Lung (tissue), 12 donors: Measurements from ENCODE around the gene DCLK2. TPM values are rescaled to one million over a fixed set of nuclear protein-coding genes. Genes with fewer than 3 reads are reported as not detected.

Experiments used
- ATAC-seq: fragments of 200-7000 bp; cut with Tn5 transposase; one replicate; pipeline ENCODE4 v1.9.1; 2020; ENCODE audit warnings: moderate number of reproducible peaks; ENCODE audit not compliant: insufficient read depth, low FRiP score
- DNase-seq, 3 donors: peaks; one replicate each; pipeline ENCODE4 v3.0.0-alpha.2; 2013 to 2017
- H3K27ac ChIP-seq, 2 donors: one replicate each; pipeline ENCODE4 v1.5.1; 2013; ENCODE audit warnings: mild to moderate bottlenecking in 2 of 2, moderate library complexity in 2 of 2, control low read depth in 1 of 2, inconsistent platforms in 1 of 2, low read depth in 1 of 2, low read length in 1 of 2
- H3K27me3 ChIP-seq, 3 donors: one replicate each; pipeline ENCODE4 v1.5.1; 2013; ENCODE audit warnings: low read length in 2 of 3; ENCODE audit not compliant: control insufficient read depth in 3 of 3, insufficient read depth in 3 of 3
- H3K36me3 ChIP-seq, 4 donors: one replicate each; pipeline ENCODE4 v1.5.1; 2013; ENCODE audit warnings: low read length in 4 of 4, mild to moderate bottlenecking in 1 of 4, moderate library complexity in 1 of 4; ENCODE audit not compliant: control insufficient read depth in 4 of 4, insufficient read depth in 4 of 4
- H3K4me1 ChIP-seq, 5 donors: one replicate each; pipeline ENCODE4 v1.5.1; 2013; ENCODE audit warnings: low read length in 5 of 5, mild to moderate bottlenecking in 2 of 5, moderate library complexity in 1 of 5; ENCODE audit not compliant: control insufficient read depth in 5 of 5, insufficient read depth in 5 of 5
- H3K4me3 ChIP-seq: one replicate; pipeline ENCODE4 v1.5.1; 2013; ENCODE audit warnings: mild to moderate bottlenecking, control low read depth, moderate library complexity
- H3K9ac ChIP-seq, 2 donors: one replicate each; pipeline ENCODE4 v1.5.1; 2013; ENCODE audit warnings: low read length in 2 of 2, control low read depth in 1 of 2; ENCODE audit not compliant: insufficient read depth in 1 of 2
- H3K9me3 ChIP-seq, 4 donors: one replicate each; pipeline ENCODE4 v1.5.1; 2013; ENCODE audit warnings: low read length in 3 of 4, mild to moderate bottlenecking in 1 of 4, moderate library complexity in 1 of 4; ENCODE audit not compliant: control insufficient read depth in 4 of 4, insufficient read depth in 3 of 4
- CTCF ChIP-seq: IDR thresholded peaks from 2 replicates; pipeline ENCODE4 v1.5.1; 2012; ENCODE audit warnings: mild to moderate bottlenecking; ENCODE audit errors: control extremely low read depth, extremely low read depth
- WGBS, 2 donors: extraction: QIAGEN DNeasy Blood & Tissue Kit; methylation state at CpG; one replicate each; pipeline ENCODE4 v1.1.7; 2013; 5-methylcytosine and 5-hydroxymethylcytosine counted together
- polyA plus RNA-seq, 2 donors: library from polyadenylated mRNA; stranded (reverse); fragments of 200-250 nt; gene quantifications; one replicate each; pipeline ENCODE4 v1.2.1, GENCODE V29; 2013
- total RNA-seq, 2 donors: library from RNA; depleted of rRNA in 1 of 2; stranded (reverse); fragments of >200 nt in 1 of 2; gene quantifications; one replicate each; pipeline ENCODE4 v1.2.1, GENCODE V29; 2014 to 2021
- donor health status: control.
- donor health status: control.
- donor health status: Bipolar disorder and iron deficiency.
- donor health status: healthy.
- donor health status: DM: yes; HTN: yes; CAD: no.

Gene DCLK2
- total and polyA plus RNA-seq, 4 donors, result 1.4 to 11.8 (median 2.7) TPM

GRCh38 chr4:150280081-150280895 lies 202.0 kb downstream of the DCLK2 start:
- H3K9me3 ChIP-seq, result peaks cover 0 to 5% (median 0%) of the 10 kb centered on the region in 4 donors
- DNase-seq (no peak), ATAC-seq (peak; percentile 58)
- no peak overlapping the region for H3K27ac ChIP-seq
- WGBS, 2 donors, result 79% methylated on average over 9 of the region's 9 CpGs
- H3K9ac ChIP-seq, result no peak overlapping the region
- H3K4me1 ChIP-seq, result no peaks in the 10 kb centered on the region
- H3K27me3 ChIP-seq, result no peaks in the 10 kb centered on the region
- no peak for TF ChIP-seq CTCF
- H3K4me3 ChIP-seq, result no peak overlapping the region
- H3K36me3 ChIP-seq, result peaks cover 0 to 16% (median 5%) of the 10 kb centered on the region in 4 donors

DNA sequence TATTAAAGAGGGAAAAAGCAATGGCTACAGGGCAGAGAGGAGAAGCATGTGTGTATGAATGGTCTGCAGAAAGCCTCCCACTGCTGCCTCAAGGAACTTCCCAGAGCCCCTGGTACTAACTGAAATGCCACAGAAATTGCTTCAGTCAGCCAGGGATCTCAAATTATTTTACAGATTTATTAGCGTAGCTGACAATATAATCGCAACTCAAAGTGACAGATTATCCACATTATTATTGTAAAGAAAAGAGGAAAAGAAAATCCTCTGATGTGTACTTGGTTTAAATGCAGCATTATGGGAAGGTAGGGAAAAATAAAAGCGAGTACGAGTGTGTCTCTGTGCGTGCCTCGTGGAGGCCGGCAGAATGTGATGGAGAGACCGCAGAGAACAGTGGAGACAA lies 202.7 kb downstream of the DCLK2 start:
- ATAC-seq, result no peak
- no peak for TF ChIP-seq CTCF
- no peak overlapping the region for H3K27ac ChIP-seq
- H3K27me3 ChIP-seq, result no peaks in the 10 kb centered on the region
- no peak overlapping the region for H3K4me3 ChIP-seq
- DNase-seq, result no peak
- H3K36me3 ChIP-seq, result peaks cover 0 to 16% (median 5%) of the 10 kb centered on the region in 4 donors
- H3K9ac ChIP-seq, result no peak overlapping the region
- H3K4me1 ChIP-seq, result no peaks in the 10 kb centered on the region
- WGBS, 2 donors, result 97 to 98% methylated on average over 8 of the region's 8 CpGs
- H3K9me3 ChIP-seq, result peaks cover 0 to 5% (median 0%) of the 10 kb centered on the region in 4 donors

DNA sequence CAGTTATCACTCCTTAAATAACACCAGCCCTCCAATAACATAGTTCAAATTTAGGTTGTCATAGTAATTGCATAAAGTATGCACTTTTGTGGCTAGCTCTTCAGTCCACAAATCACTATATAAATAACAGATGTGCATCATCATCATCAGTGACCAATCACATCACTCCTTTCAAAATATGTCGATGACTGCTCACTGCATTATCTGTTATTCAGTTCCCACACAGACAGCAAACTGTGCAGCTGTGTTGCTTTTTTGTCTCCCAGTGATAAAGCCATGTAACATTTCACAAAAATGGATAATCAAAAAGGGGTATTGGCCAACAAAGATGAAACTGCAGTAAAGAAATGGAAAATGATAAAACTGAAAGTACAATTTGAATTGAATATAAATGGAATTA lies 205.4 kb downstream of the DCLK2 start:
- ATAC-seq (no peak), DNase-seq (peak in 2 of 3 donors; percentile 25 to 31)
- H3K4me3 ChIP-seq, result no peak overlapping the region
- H3K36me3 ChIP-seq, result peaks cover 0 to 10% (median 3%) of the 10 kb centered on the region in 4 donors
- no peaks in the 10 kb centered on the region for H3K9me3 ChIP-seq
- no peak for TF ChIP-seq CTCF
- no peaks in the 10 kb centered on the region for H3K27me3 ChIP-seq
- WGBS, 2 donors, result 78 to 81% methylated on average over 1 of the region's 1 CpG
- H3K9ac ChIP-seq, result no peak overlapping the region
- peaks cover 0 to 2% (median 0%) of the 10 kb centered on the region in 5 donors for H3K4me1 ChIP-seq
- H3K27ac ChIP-seq, result no peak overlapping the region
